H1 (cell line): ENCODE results near the gene ANKS1A. TPM values are rescaled to one million over a fixed set of nuclear protein-coding genes. Genes with fewer than 3 reads are reported as not detected.

Source experiments
- CTCF ChIA-PET: fragments of 300-600 bp; sonication (Branson Sonifier 250); formaldehyde crosslinking; loops from one replicate; lab custom pipeline; 2021; ENCODE audit not compliant: partially characterized antibody; lab: Charles Lee
- POLR2A ChIA-PET: fragments of 300-600 bp; sonication (Branson Sonifier 250); formaldehyde crosslinking; loops from one replicate; lab custom pipeline; 2021; ENCODE audit warnings: inconsistent platforms; ENCODE audit not compliant: partially characterized antibody; lab: Charles Lee
- DNase-seq, 2 experiments: peaks; one replicate each; pipeline versions ENCODE4 v3.0.0 to v3.0.0-alpha.2; 2010 to 2022; ENCODE audit warnings: low spot score in 2 of 2, low read depth in 1 of 2, mixed read lengths in 1 of 2
- FAIRE-seq: peaks from 2 replicates; lab custom pipeline; 2011; peaks lifted over from hg19 to GRCh38; lab: Jason Lieb, UNC
- H2AFZ ChIP-seq: 2 replicates; pipeline ENCODE4 v1.8.1; 2012; ENCODE audit warnings: low read length, inconsistent platforms
- H2AK5ac ChIP-seq: 2 replicates; pipeline ENCODE4 v1.6.1; 2013; ENCODE audit warnings: low read depth, low read length
- H2BK120ac ChIP-seq: replicated peaks from 2 replicates; pipeline ENCODE3; 2013; ENCODE audit warnings: low read depth, low read length, inconsistent platforms
- H2BK12ac ChIP-seq: 2 replicates; pipeline ENCODE4 v1.6.1; 2013; ENCODE audit warnings: low read depth, low read length
- H2BK15ac ChIP-seq: 2 replicates; pipeline ENCODE4 v1.6.1; 2013; ENCODE audit warnings: low read length
- H2BK20ac ChIP-seq: 2 replicates; pipeline ENCODE4 v1.6.1; 2013; ENCODE audit warnings: low read length
- H2BK5ac ChIP-seq: 2 replicates; pipeline ENCODE4 v1.6.1; 2013; ENCODE audit warnings: low read depth, low read length
- H3K14ac ChIP-seq: 2 replicates; pipeline ENCODE4 v1.6.1; 2013; ENCODE audit warnings: inconsistent platforms; ENCODE audit not compliant: insufficient read length
- H3K18ac ChIP-seq: 2 replicates; pipeline ENCODE4 v1.6.1; 2013; ENCODE audit warnings: low read length; ENCODE audit errors: extremely low read depth
- H3K23ac ChIP-seq: 2 replicates; pipeline ENCODE4 v1.6.1; 2013; ENCODE audit warnings: inconsistent platforms; ENCODE audit not compliant: insufficient read length
- H3K23me2 ChIP-seq: 2 replicates; pipeline ENCODE4 v1.6.1; 2013; ENCODE audit warnings: low read depth, low read length
- H3K27ac ChIP-seq: 2 replicates; pipeline ENCODE4 v1.6.1; 2011; ENCODE audit warnings: low read depth, low read length, inconsistent platforms
- H3K27me3 ChIP-seq, 4 experiments: replicated peaks in 1 of 4; 1 replicate in 1 of 4; 2 replicates in 3 of 4; pipeline versions ENCODE4 v1.6.1 to v1.8.1; 2011 to 2013; ENCODE audit warnings: low read length in 3 of 4, mild to moderate bottlenecking in 3 of 4, inconsistent platforms in 2 of 4, mixed read lengths in 2 of 4, moderate library complexity in 1 of 4; ENCODE audit not compliant: control insufficient read depth in 3 of 4, insufficient read depth in 3 of 4; ENCODE audit errors: extremely low read depth in 1 of 4
- H3K36me3 ChIP-seq, 4 experiments: 2 replicates each; pipeline versions ENCODE4 v1.6.1 to v1.8.1; 2011 to 2013; ENCODE audit warnings: mild to moderate bottlenecking in 4 of 4, low read length in 3 of 4, moderate library complexity in 2 of 4, control low read depth in 1 of 4, inconsistent platforms in 1 of 4; ENCODE audit not compliant: insufficient read depth in 4 of 4, control insufficient read depth in 2 of 4
- H3K4ac ChIP-seq: replicated peaks from 2 replicates; pipeline ENCODE3; 2013; ENCODE audit warnings: low read length, low read depth, mixed read lengths, inconsistent platforms; ENCODE audit not compliant: insufficient read length
- H3K4me1 ChIP-seq, 4 experiments: replicated peaks in 1 of 4; 1 replicate in 1 of 4; 2 replicates in 3 of 4; pipeline versions ENCODE4 v1.6.1 to v1.8.1; 2011 to 2013; ENCODE audit warnings: low read length in 3 of 4, inconsistent platforms in 2 of 4, mixed read lengths in 1 of 4; ENCODE audit not compliant: insufficient read depth in 4 of 4, control insufficient read depth in 3 of 4
- H3K4me2 ChIP-seq, 2 experiments: 2 replicates each; pipeline versions ENCODE4 v1.6.1 to v1.8.1; 2011 to 2013; ENCODE audit warnings: low read depth in 2 of 2, low read length in 2 of 2, control low read depth in 1 of 2, inconsistent platforms in 1 of 2, mild to moderate bottlenecking in 1 of 2; ENCODE audit not compliant: insufficient read depth in 1 of 2
- H3K4me3 ChIP-seq, 4 experiments: fragments of 200-600, 300-600 bp in 1 of 4; sonication (generic), shearing (Covaris generic), sonication (Bioruptor Twin) in 1 of 4; 2 replicates each; pipeline versions ENCODE4 v1.5.1 to v1.8.1; 2011 to 2016; ENCODE audit warnings: low read length in 4 of 4, low read depth in 3 of 4, control low read depth in 2 of 4, inconsistent platforms in 2 of 4, mild to moderate bottlenecking in 2 of 4, mixed read lengths in 1 of 4, moderate library complexity in 1 of 4; ENCODE audit not compliant: insufficient read depth in 2 of 4; ENCODE audit errors: extremely low read depth in 1 of 4
- H3K56ac ChIP-seq: replicated peaks from 2 replicates; pipeline ENCODE3; 2013; ENCODE audit warnings: low read depth, mild to moderate bottlenecking, mixed read lengths, low read length, inconsistent platforms; ENCODE audit not compliant: insufficient read length
- H3K79me1 ChIP-seq: 2 replicates; pipeline ENCODE4 v1.6.1; 2013; ENCODE audit warnings: low read depth, low read length, control low read depth
- H3K79me2 ChIP-seq, 2 experiments: 2 replicates each; pipeline versions ENCODE4 v1.6.1 to v1.8.1; 2012 to 2013; ENCODE audit warnings: low read length in 2 of 2, mild to moderate bottlenecking in 2 of 2, inconsistent platforms in 1 of 2; ENCODE audit not compliant: insufficient read depth in 2 of 2, control insufficient read depth in 1 of 2
- H3K9ac ChIP-seq, 4 experiments: replicated peaks in 1 of 4; 1 replicate in 1 of 4; 2 replicates in 3 of 4; pipeline versions ENCODE4 v1.6.1 to v1.8.1; 2011 to 2013; ENCODE audit warnings: low read depth in 3 of 4, low read length in 3 of 4, control low read depth in 2 of 4, mild to moderate bottlenecking in 2 of 4, moderate library complexity in 2 of 4, inconsistent platforms in 1 of 4; ENCODE audit errors: extremely low read depth in 1 of 4
- H3K9me3 ChIP-seq, 2 experiments: 2 replicates each; pipeline versions ENCODE4 v1.6.1 to v1.8.1; 2012 to 2013; ENCODE audit warnings: mild to moderate bottlenecking in 2 of 2, moderate library complexity in 2 of 2, control low read depth in 1 of 2, inconsistent platforms in 1 of 2, low read depth in 1 of 2, low read length in 1 of 2, mixed read lengths in 1 of 2; ENCODE audit not compliant: insufficient read depth in 2 of 2
- H4K20me1 ChIP-seq, 2 experiments: replicated peaks in 1 of 2; 2 replicates each; pipeline versions ENCODE3 to v1.8.1; 2011 to 2013; ENCODE audit warnings: inconsistent platforms in 2 of 2, low read length in 2 of 2, mild to moderate bottlenecking in 1 of 2; ENCODE audit not compliant: insufficient read depth in 2 of 2, control insufficient read depth in 1 of 2
- H4K5ac ChIP-seq: 2 replicates; pipeline ENCODE4 v1.6.1; 2013; ENCODE audit warnings: low read length, low read depth, mixed read lengths, inconsistent platforms; ENCODE audit not compliant: insufficient read length
- H4K8ac ChIP-seq: 2 replicates; pipeline ENCODE4 v1.8.0; 2013; ENCODE audit warnings: mild to moderate bottlenecking, moderate library complexity, low read length, inconsistent platforms; ENCODE audit not compliant: insufficient read depth; ENCODE audit errors: extremely low read depth
- H4K91ac ChIP-seq: replicated peaks from 2 replicates; pipeline ENCODE3; 2013; ENCODE audit warnings: low read length, mixed read lengths, inconsistent platforms; ENCODE audit not compliant: insufficient read length
- CBX8 ChIP-seq: fragments of 300-800, 300-1000 bp; sonication (generic); IDR thresholded peaks from 2 replicates; pipeline ENCODE4 v1.7.1; 2016; ENCODE audit warnings: low read depth, low read length, borderline replicate concordance
- CHD2 ChIP-seq: IDR thresholded peaks from 2 replicates; pipeline ENCODE4 v1.6.1; 2012; ENCODE audit warnings: low read length, improper control_type of control experiment
- CTBP2 ChIP-seq: IDR thresholded peaks from 2 replicates; pipeline ENCODE4 v1.7.0; 2011; ENCODE audit warnings: borderline replicate concordance, mild to moderate bottlenecking, moderate library complexity, mixed read lengths, low read length; ENCODE audit not compliant: insufficient read depth, insufficient read length
- GABPA ChIP-seq: IDR thresholded peaks from 2 replicates; pipeline ENCODE4 v1.6.1; 2011; ENCODE audit warnings: mild to moderate bottlenecking, low read length, moderate library complexity, borderline replicate concordance; ENCODE audit not compliant: insufficient read depth
- JUND ChIP-seq: IDR thresholded peaks from 2 replicates; pipeline ENCODE4 v1.6.1; 2011; ENCODE audit warnings: mild to moderate bottlenecking, improper control_type of control experiment, low read length
- MAFK ChIP-seq: IDR thresholded peaks from 2 replicates; pipeline ENCODE4 v1.6.1; 2012; ENCODE audit warnings: low read depth, mild to moderate bottlenecking, improper control_type of control experiment, low read length
- RNF2 ChIP-seq: fragments of 200-900, 300-1000 bp; sonication (generic); IDR thresholded peaks from 2 replicates; pipeline ENCODE4 v1.7.1; 2016; ENCODE audit warnings: borderline replicate concordance, low read depth, mild to moderate bottlenecking, antibody characterized with exemption, low read length; ENCODE audit not compliant: poor library complexity, severe bottlenecking; ENCODE audit errors: missing control alignments
- TCF12 ChIP-seq: IDR thresholded peaks from 2 replicates; pipeline ENCODE4 v1.6.1; 2011; ENCODE audit warnings: low read depth, mild to moderate bottlenecking, low read length
- WGBS, 2 experiments: shearing (Covaris generic) in 1 of 2; methylation state at CpG; one replicate each; pipeline versions ENCODE4 v1.1.6 to v1.1.7; 2013 to 2015; ENCODE audit warnings: low lambda C conversion rate in 2 of 2, mixed read lengths in 2 of 2, inconsistent platforms in 1 of 2, low coverage in 1 of 2, missing lambda C conversion rate in 1 of 2; ENCODE audit not compliant: insufficient replicate concordance in 2 of 2, insufficient coverage in 1 of 2, insufficient read length in 1 of 2; ENCODE audit errors: extremely low coverage in 1 of 2, missing lambda C conversion rate in 1 of 2; 5-methylcytosine and 5-hydroxymethylcytosine counted together
- polyA plus RNA-seq, 7 experiments: library from polyadenylated mRNA; depleted of rRNA in 3 of 7; stranded (reverse) in 5 of 7; unstranded in 2 of 7; fragments of >200 nt in 5 of 7; fragments of 200-250 nt in 2 of 7; gene quantifications; 1 replicate in 5 of 7; 2 replicates in 1 of 7; 4 replicates in 1 of 7; pipeline versions ENCODE4 v1.2.1 to v1.2.3, GENCODE V29; 2011 to 2013; ENCODE audit warnings: missing spikeins in 2 of 7, mixed read lengths in 2 of 7
- total RNA-seq: library from RNA; stranded (reverse); fragmentation: NEBNext Ultra II Directional; extraction: Animal tissue kit (Norgen Biotek cat#: 25700); gene quantifications from 2 replicates; pipeline ENCODE4 v1.2.1, GENCODE V29; 2021

The ANKS1A gene
- total and polyA plus RNA-seq, 2 of the 8 experiments (the other 6 are each of a cell fraction or from before 2014, with no cell fraction given), result 9.8 to 30.9 TPM

DNA sequence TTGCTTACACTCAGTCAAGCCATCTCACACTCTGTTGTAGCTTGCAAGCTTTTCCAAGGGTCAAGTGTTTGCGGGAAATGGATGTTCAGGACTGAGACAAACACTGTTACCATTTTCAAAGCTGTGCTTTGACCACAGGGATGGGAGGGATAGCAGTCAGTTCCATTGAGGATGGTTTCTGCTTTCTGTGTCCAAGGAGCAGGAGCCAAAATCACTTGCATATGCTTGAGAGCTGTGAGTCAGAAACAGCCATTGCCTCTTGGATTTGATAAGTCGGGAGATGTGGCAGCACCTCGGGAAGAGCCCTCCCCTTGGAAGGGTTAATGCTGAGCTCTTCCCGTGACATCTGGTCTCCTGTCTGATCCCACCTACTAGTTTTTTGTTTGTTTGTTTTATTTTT, 166.8 kb downstream of the ANKS1A start:
- no peak for FAIRE-seq
- Histone ChIP-seq H3K18ac (no peak overlapping the region), H3K4me3 (no peak overlapping the region), H2BK20ac (no peak overlapping the region), H3K27me3 (no peaks in the 10 kb centered on the region), H2BK15ac (no peak overlapping the region), H2BK120ac (no peak overlapping the region), H3K27ac (no peak overlapping the region), H3K23me2 (no peaks in the 10 kb centered on the region), H3K79me2 (no peaks in the 10 kb centered on the region), H2BK12ac (no peak overlapping the region), H2AK5ac (no peak overlapping the region), H3K14ac (no peak overlapping the region), H2BK5ac (no peak overlapping the region), H3K9me3 (no peaks in the 10 kb centered on the region), H3K4me1 (peaks cover 0 to 3% (median under 1%) of the 10 kb centered on the region in 4 experiments; a peak in 2 of 7 replicates), H3K56ac (no peak overlapping the region), H3K23ac (no peak overlapping the region), H4K20me1 (no peaks in the 10 kb centered on the region), H4K8ac (no peak overlapping the region), H4K91ac (no peak overlapping the region), H2AFZ (no peak overlapping the region), H3K36me3 (peaks cover 0 to 7% (median under 1%) of the 10 kb centered on the region in 4 experiments; a peak in 1 of 8 replicates), H4K5ac (no peak overlapping the region), H3K79me1 (no peaks in the 10 kb centered on the region; the same call in 1 of the 2 replicates), H3K4me2 (no peak overlapping the region), H3K9ac (no peak overlapping the region), H3K4ac (no peak overlapping the region)
- CTCF ChIA-PET, result interaction anchor here (0.6 to 1.9 kb wide), 6 partner anchors 9 to 69 kb away, joined by 3 to 5 read pairs (median 4); no protein-coding TSS in a partner anchor
- POLR2A ChIA-PET, result no interaction called here
- WGBS, 2 experiments, result 90% methylated on average over 4 of the region's 4 CpGs; no CpG with 5 or more reads in 1 of the 2 experiments
- no peak for DNase-seq
- TF ChIP-seq JUND, result no peak
- TF ChIP-seq CTBP2, result no peak
- TF ChIP-seq MAFK, result no peak
- TF ChIP-seq TCF12, result no peak
- TF ChIP-seq GABPA, result no peak
- TF ChIP-seq CHD2, result no peak
- TF ChIP-seq CBX8, result no peak
- no peak for TF ChIP-seq RNF2
